Measurements from ENCODE around the gene STK11.

DNA sequence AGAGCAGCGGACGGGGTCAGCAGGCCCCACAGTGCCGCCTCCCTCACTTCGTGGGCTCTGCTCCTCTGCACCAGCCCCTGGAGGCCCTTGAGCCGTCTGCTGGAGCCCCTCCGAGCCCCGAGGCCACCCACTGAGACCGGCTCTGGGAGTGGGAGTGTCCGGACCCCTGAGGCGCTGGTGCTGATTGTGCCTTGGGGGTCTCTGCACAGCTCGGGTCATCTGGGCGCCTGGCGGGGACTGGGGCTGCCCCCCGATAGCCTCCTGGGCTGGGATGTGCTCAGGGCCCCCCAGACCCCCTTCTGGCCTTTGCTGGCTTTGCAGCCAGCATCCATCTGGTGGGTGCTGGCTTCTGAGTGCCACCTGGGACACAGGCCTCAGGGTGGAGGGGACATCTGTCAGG lies 16.8 kb downstream of the STK11 start:
- TF ChIP-seq CTCF (conservative IDR thresholded peaks at IDR 0.05): no peak
- TF ChIP-seq EZH2 (IDR thresholded peaks at IDR 0.05; ENCODE audit: low read depth): no peak

Data from PC-9 (cell line).